Stimulated activated CD8-positive, alpha-beta memory T cell treated with anti-CD3 and anti-CD28 coated beads, Interleukin-15, amount 100 ng/mL, for 24 hours (primary cell): ENCODE measurements around the gene MMP17.
A peak's percentile ranks its signal among the peaks of the same experiment; 100 is the strongest.

ENCODE experiments used
- DNase-seq: peaks from one replicate; pipeline ENCODE4 v3.0.0-alpha.2; 2020; ENCODE audit warnings: low read depth

The MMP17 gene

DNA sequence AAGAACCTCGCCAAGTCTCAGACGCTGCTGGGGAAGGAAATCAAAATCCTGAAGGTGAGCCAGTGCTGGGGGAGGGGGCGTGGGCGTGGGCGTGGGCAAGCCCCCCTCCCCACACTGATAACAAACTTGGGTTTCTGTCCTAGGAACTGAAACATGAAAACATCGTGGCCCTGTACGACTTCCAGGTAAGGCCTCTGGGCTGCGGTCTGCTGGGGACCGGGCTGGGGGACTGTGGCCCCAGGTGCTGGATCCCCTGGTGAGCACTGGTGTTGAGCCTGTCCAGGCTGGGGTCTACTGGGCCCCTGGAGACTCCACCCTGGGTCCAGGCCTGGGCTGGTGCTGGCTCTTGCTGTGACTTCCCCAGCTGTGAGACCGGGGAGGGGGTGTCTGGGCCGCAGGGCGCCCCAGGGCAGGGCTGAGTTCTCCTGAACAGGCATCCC is 67.5 kb downstream of the MMP17 start:
- DNase-seq, result no peak

DNA sequence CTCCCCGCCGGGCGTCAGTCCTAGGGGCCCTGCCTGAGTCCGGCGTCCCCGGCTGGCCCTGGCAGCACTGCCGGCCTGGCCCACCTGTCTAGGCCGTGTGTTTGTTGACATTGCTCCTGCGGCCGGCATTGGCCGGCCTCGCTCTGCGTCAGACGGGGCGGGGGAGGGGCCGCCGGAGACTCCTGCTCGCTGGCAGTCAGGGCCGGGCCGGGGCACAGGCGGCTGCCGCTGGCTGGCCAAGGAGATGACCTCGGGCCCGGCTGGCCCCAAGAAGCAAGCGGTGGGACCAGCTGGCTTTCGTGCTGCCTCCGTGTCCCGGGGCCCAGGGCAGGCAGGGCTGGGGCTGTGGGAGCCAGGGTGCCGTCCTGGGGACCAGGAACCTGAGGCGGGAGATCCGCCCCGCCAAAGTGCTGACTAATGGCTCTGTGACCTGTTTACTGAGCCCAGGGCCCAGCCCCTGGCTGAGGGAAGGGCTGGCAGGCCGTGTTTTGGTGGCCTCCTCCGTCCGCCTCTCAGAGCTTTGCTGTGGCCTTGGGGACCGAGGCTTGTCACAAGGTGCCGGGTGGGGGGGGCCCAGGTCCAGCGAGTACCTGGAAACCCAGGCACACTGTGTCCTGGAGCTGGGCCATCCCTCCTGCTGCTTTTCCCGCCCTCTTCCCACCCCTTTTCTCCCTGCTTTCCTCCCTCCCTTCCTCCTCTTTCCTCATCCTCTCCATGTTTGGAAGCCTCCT is 68.1 kb downstream of the MMP17 start:
- DNase-seq, result peak; percentile 38

DNA sequence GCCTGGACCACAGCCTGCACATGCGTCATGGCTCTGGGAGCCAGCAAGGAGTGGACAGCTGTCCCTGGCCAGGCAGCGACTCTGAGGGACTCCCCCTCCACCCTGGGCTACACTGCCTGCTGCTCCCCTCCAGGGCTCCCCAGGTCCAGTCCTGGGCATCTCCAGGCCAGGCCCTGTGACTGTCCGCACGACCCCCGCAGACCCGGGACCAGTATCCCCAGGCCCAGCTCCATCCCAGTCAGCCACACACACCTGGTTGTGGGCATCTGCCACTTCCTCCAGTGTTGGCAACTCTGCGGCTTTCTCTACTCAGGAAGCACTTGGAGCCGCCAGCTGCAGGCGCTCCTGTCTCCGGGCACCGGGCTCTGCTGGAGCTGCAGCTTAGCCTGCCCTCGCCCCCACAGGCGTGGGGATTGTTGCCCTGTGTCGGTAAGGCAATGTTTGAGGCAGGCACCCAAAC is 68.6 kb downstream of the MMP17 start:
- DNase-seq, result no peak

DNA sequence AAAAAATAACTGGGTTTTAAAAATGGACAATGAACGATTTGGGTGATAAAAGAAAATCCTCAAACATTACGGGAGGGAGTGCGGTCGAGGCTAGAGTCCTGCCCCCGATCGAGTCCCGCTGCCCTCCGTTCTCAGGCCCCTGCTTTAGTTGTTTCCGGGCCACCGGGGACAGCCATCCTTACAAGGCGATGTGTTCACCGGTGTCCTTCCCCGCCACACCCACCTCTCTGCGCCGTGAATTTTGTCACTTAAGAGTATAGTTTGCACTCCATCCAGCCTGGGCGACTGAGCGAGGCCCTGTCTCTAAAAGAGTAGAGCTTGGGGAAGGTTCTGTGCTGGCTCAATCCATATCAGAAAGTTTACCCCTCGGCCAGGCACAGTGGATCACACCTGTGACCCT is 69.1 kb downstream of the MMP17 start:
- DNase-seq, result no peak

DNA sequence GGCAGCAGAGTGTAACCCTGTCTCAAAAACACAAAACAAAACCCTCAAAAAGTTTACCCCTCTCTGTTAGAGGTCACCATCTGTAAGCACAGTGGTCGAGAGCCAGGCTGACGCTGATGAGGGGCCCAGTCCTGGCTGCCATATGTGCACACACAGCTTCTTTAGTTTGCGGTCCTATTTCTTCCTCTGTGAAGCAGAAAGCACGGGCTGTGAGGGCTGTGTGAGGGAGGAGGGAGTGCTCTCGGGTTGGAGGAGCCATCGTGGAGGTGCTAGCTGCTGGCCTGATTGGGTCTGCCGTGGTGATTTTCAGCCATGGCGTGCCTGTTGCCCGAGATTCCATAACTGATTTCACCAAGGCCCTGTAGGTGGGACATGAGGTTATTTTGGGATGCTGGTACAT is 69.7 kb downstream of the MMP17 start:
- DNase-seq, result no peak

DNA sequence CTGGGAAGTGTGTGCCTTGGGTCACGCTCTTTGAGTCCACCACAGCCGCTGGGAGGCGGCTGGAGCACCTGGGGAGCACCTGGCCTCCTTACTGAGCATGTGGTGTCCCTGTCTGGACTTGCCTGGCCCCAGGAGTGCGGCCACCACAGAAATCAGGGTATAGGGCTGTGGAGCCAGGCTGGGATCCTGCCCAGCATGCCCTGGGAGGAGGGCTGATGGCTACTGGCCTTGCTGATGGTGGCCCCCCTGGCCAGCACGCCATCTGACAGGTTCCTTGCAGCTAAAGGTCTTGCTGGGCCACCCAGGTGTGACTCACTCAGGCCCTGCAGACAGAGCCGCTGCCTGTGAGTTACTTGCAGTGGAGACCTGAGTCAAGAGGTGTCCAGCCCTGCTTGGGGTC is 72.2 kb downstream of the MMP17 start:
- no peak for DNase-seq
